H1 (cell line): Measurements from ENCODE around the gene MAPK4. TPM values are rescaled to one million over a fixed set of nuclear protein-coding genes. Genes with fewer than 3 reads are reported as not detected.

Source experiments
- CTCF ChIA-PET: fragments of 300-600 bp; sonication (Branson Sonifier 250); formaldehyde crosslinking; loops from one replicate; lab custom pipeline; 2021; ENCODE audit not compliant: partially characterized antibody; lab: Charles Lee
- POLR2A ChIA-PET: fragments of 300-600 bp; sonication (Branson Sonifier 250); formaldehyde crosslinking; loops from one replicate; lab custom pipeline; 2021; ENCODE audit warnings: inconsistent platforms; ENCODE audit not compliant: partially characterized antibody; lab: Charles Lee
- DNase-seq, 2 experiments: peaks; one replicate each; pipeline versions ENCODE4 v3.0.0 to v3.0.0-alpha.2; 2010 to 2022; ENCODE audit warnings: low spot score in 2 of 2, low read depth in 1 of 2, mixed read lengths in 1 of 2
- FAIRE-seq: peaks from 2 replicates; lab custom pipeline; 2011; peaks lifted over from hg19 to GRCh38; lab: Jason Lieb, UNC
- H2AFZ ChIP-seq: 2 replicates; pipeline ENCODE4 v1.8.1; 2012; ENCODE audit warnings: low read length, inconsistent platforms
- H2AK5ac ChIP-seq: 2 replicates; pipeline ENCODE4 v1.6.1; 2013; ENCODE audit warnings: low read depth, low read length
- H2BK120ac ChIP-seq: replicated peaks from 2 replicates; pipeline ENCODE3; 2013; ENCODE audit warnings: low read depth, low read length, inconsistent platforms
- H2BK12ac ChIP-seq: 2 replicates; pipeline ENCODE4 v1.6.1; 2013; ENCODE audit warnings: low read depth, low read length
- H2BK15ac ChIP-seq: 2 replicates; pipeline ENCODE4 v1.6.1; 2013; ENCODE audit warnings: low read length
- H2BK20ac ChIP-seq: 2 replicates; pipeline ENCODE4 v1.6.1; 2013; ENCODE audit warnings: low read length
- H2BK5ac ChIP-seq: 2 replicates; pipeline ENCODE4 v1.6.1; 2013; ENCODE audit warnings: low read depth, low read length
- H3K14ac ChIP-seq: 2 replicates; pipeline ENCODE4 v1.6.1; 2013; ENCODE audit warnings: inconsistent platforms; ENCODE audit not compliant: insufficient read length
- H3K18ac ChIP-seq: 2 replicates; pipeline ENCODE4 v1.6.1; 2013; ENCODE audit warnings: low read length; ENCODE audit errors: extremely low read depth
- H3K23ac ChIP-seq: 2 replicates; pipeline ENCODE4 v1.6.1; 2013; ENCODE audit warnings: inconsistent platforms; ENCODE audit not compliant: insufficient read length
- H3K23me2 ChIP-seq: 2 replicates; pipeline ENCODE4 v1.6.1; 2013; ENCODE audit warnings: low read depth, low read length
- H3K27ac ChIP-seq: 2 replicates; pipeline ENCODE4 v1.6.1; 2011; ENCODE audit warnings: low read depth, low read length, inconsistent platforms
- H3K27me3 ChIP-seq, 4 experiments: replicated peaks in 1 of 4; 1 replicate in 1 of 4; 2 replicates in 3 of 4; pipeline versions ENCODE4 v1.6.1 to v1.8.1; 2011 to 2013; ENCODE audit warnings: low read length in 3 of 4, mild to moderate bottlenecking in 3 of 4, inconsistent platforms in 2 of 4, mixed read lengths in 2 of 4, moderate library complexity in 1 of 4; ENCODE audit not compliant: control insufficient read depth in 3 of 4, insufficient read depth in 3 of 4; ENCODE audit errors: extremely low read depth in 1 of 4
- H3K36me3 ChIP-seq, 4 experiments: 2 replicates each; pipeline versions ENCODE4 v1.6.1 to v1.8.1; 2011 to 2013; ENCODE audit warnings: mild to moderate bottlenecking in 4 of 4, low read length in 3 of 4, moderate library complexity in 2 of 4, control low read depth in 1 of 4, inconsistent platforms in 1 of 4; ENCODE audit not compliant: insufficient read depth in 4 of 4, control insufficient read depth in 2 of 4
- H3K4ac ChIP-seq: replicated peaks from 2 replicates; pipeline ENCODE3; 2013; ENCODE audit warnings: low read length, low read depth, mixed read lengths, inconsistent platforms; ENCODE audit not compliant: insufficient read length
- H3K4me1 ChIP-seq, 4 experiments: replicated peaks in 1 of 4; 1 replicate in 1 of 4; 2 replicates in 3 of 4; pipeline versions ENCODE4 v1.6.1 to v1.8.1; 2011 to 2013; ENCODE audit warnings: low read length in 3 of 4, inconsistent platforms in 2 of 4, mixed read lengths in 1 of 4; ENCODE audit not compliant: insufficient read depth in 4 of 4, control insufficient read depth in 3 of 4
- H3K4me2 ChIP-seq, 2 experiments: 2 replicates each; pipeline versions ENCODE4 v1.6.1 to v1.8.1; 2011 to 2013; ENCODE audit warnings: low read depth in 2 of 2, low read length in 2 of 2, control low read depth in 1 of 2, inconsistent platforms in 1 of 2, mild to moderate bottlenecking in 1 of 2; ENCODE audit not compliant: insufficient read depth in 1 of 2
- H3K4me3 ChIP-seq, 4 experiments: fragments of 200-600, 300-600 bp in 1 of 4; sonication (generic), shearing (Covaris generic), sonication (Bioruptor Twin) in 1 of 4; 2 replicates each; pipeline versions ENCODE4 v1.5.1 to v1.8.1; 2011 to 2016; ENCODE audit warnings: low read length in 4 of 4, low read depth in 3 of 4, control low read depth in 2 of 4, inconsistent platforms in 2 of 4, mild to moderate bottlenecking in 2 of 4, mixed read lengths in 1 of 4, moderate library complexity in 1 of 4; ENCODE audit not compliant: insufficient read depth in 2 of 4; ENCODE audit errors: extremely low read depth in 1 of 4
- H3K56ac ChIP-seq: replicated peaks from 2 replicates; pipeline ENCODE3; 2013; ENCODE audit warnings: low read depth, mild to moderate bottlenecking, mixed read lengths, low read length, inconsistent platforms; ENCODE audit not compliant: insufficient read length
- H3K79me1 ChIP-seq: 2 replicates; pipeline ENCODE4 v1.6.1; 2013; ENCODE audit warnings: low read depth, low read length, control low read depth
- H3K79me2 ChIP-seq, 2 experiments: 2 replicates each; pipeline versions ENCODE4 v1.6.1 to v1.8.1; 2012 to 2013; ENCODE audit warnings: low read length in 2 of 2, mild to moderate bottlenecking in 2 of 2, inconsistent platforms in 1 of 2; ENCODE audit not compliant: insufficient read depth in 2 of 2, control insufficient read depth in 1 of 2
- H3K9ac ChIP-seq, 4 experiments: replicated peaks in 1 of 4; 1 replicate in 1 of 4; 2 replicates in 3 of 4; pipeline versions ENCODE4 v1.6.1 to v1.8.1; 2011 to 2013; ENCODE audit warnings: low read depth in 3 of 4, low read length in 3 of 4, control low read depth in 2 of 4, mild to moderate bottlenecking in 2 of 4, moderate library complexity in 2 of 4, inconsistent platforms in 1 of 4; ENCODE audit errors: extremely low read depth in 1 of 4
- H3K9me3 ChIP-seq, 2 experiments: 2 replicates each; pipeline versions ENCODE4 v1.6.1 to v1.8.1; 2012 to 2013; ENCODE audit warnings: mild to moderate bottlenecking in 2 of 2, moderate library complexity in 2 of 2, control low read depth in 1 of 2, inconsistent platforms in 1 of 2, low read depth in 1 of 2, low read length in 1 of 2, mixed read lengths in 1 of 2; ENCODE audit not compliant: insufficient read depth in 2 of 2
- H4K20me1 ChIP-seq, 2 experiments: replicated peaks in 1 of 2; 2 replicates each; pipeline versions ENCODE3 to v1.8.1; 2011 to 2013; ENCODE audit warnings: inconsistent platforms in 2 of 2, low read length in 2 of 2, mild to moderate bottlenecking in 1 of 2; ENCODE audit not compliant: insufficient read depth in 2 of 2, control insufficient read depth in 1 of 2
- H4K5ac ChIP-seq: 2 replicates; pipeline ENCODE4 v1.6.1; 2013; ENCODE audit warnings: low read length, low read depth, mixed read lengths, inconsistent platforms; ENCODE audit not compliant: insufficient read length
- H4K8ac ChIP-seq: 2 replicates; pipeline ENCODE4 v1.8.0; 2013; ENCODE audit warnings: mild to moderate bottlenecking, moderate library complexity, low read length, inconsistent platforms; ENCODE audit not compliant: insufficient read depth; ENCODE audit errors: extremely low read depth
- H4K91ac ChIP-seq: replicated peaks from 2 replicates; pipeline ENCODE3; 2013; ENCODE audit warnings: low read length, mixed read lengths, inconsistent platforms; ENCODE audit not compliant: insufficient read length
- KDM4A ChIP-seq: IDR thresholded peaks from one replicate; pipeline ENCODE4 v1.7.1; 2012; ENCODE audit warnings: low read depth, mild to moderate bottlenecking, moderate library complexity, low read length, inconsistent platforms; ENCODE audit not compliant: severe bottlenecking
- RXRA ChIP-seq: IDR thresholded peaks from 2 replicates; pipeline ENCODE4 v1.6.1; 2011; ENCODE audit warnings: low read depth, mild to moderate bottlenecking, low read length, moderate library complexity; ENCODE audit not compliant: insufficient read depth
- SAP30 ChIP-seq: fragments of 300-600 bp; sonication (generic); IDR thresholded peaks from 2 replicates; pipeline ENCODE4 v1.7.1; 2012; ENCODE audit warnings: low read length, moderate library complexity, mild to moderate bottlenecking, inconsistent platforms; ENCODE audit not compliant: insufficient read depth, insufficient replicate concordance
- TAF1 ChIP-seq: IDR thresholded peaks from 2 replicates; pipeline ENCODE4 v1.6.1; 2011; ENCODE audit warnings: mild to moderate bottlenecking, low read depth, low read length
- TEAD4 ChIP-seq: IDR thresholded peaks from 2 replicates; pipeline ENCODE4 v1.6.1; 2012; ENCODE audit warnings: low read depth, low read length, inconsistent platforms, mixed read lengths
- YY1 ChIP-seq: IDR thresholded peaks from 2 replicates; pipeline ENCODE4 v1.6.1; 2011; ENCODE audit warnings: low read depth, mild to moderate bottlenecking, low read length
- WGBS, 2 experiments: shearing (Covaris generic) in 1 of 2; methylation state at CpG; one replicate each; pipeline versions ENCODE4 v1.1.6 to v1.1.7; 2013 to 2015; ENCODE audit warnings: low lambda C conversion rate in 2 of 2, mixed read lengths in 2 of 2, inconsistent platforms in 1 of 2, low coverage in 1 of 2, missing lambda C conversion rate in 1 of 2; ENCODE audit not compliant: insufficient replicate concordance in 2 of 2, insufficient coverage in 1 of 2, insufficient read length in 1 of 2; ENCODE audit errors: extremely low coverage in 1 of 2, missing lambda C conversion rate in 1 of 2; 5-methylcytosine and 5-hydroxymethylcytosine counted together
- polyA plus RNA-seq, 7 experiments: library from polyadenylated mRNA; depleted of rRNA in 3 of 7; stranded (reverse) in 5 of 7; unstranded in 2 of 7; fragments of >200 nt in 5 of 7; fragments of 200-250 nt in 2 of 7; gene quantifications; 1 replicate in 5 of 7; 2 replicates in 1 of 7; 4 replicates in 1 of 7; pipeline versions ENCODE4 v1.2.1 to v1.2.3, GENCODE V29; 2011 to 2013; ENCODE audit warnings: missing spikeins in 2 of 7, mixed read lengths in 2 of 7
- total RNA-seq: library from RNA; stranded (reverse); fragmentation: NEBNext Ultra II Directional; extraction: Animal tissue kit (Norgen Biotek cat#: 25700); gene quantifications from 2 replicates; pipeline ENCODE4 v1.2.1, GENCODE V29; 2021

MAPK4 gene
- total and polyA plus RNA-seq, 2 of the 8 experiments (the other 6 are each of a cell fraction or from before 2014, with no cell fraction given) = 3.2 to 3.7 TPM

DNA sequence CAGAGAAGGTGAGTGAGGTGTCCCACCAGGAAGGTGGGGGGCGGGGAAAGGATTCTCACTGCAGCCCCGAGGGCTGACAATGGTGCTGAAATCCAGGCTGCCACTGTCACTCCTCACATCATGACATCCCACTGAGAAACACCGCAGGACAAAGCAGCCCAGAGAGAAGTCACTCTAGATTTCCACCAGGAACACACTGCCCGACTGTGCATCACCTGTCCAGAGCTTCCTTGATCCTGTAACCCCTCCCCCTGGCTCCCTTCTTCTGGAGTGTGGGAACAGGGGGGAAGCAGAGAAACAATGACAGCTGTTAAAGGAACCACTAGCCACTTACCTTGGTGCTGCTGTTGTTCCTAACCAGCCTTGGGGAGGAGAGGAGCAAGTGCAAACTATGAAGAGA, 190.1 kb downstream of the MAPK4 start:
- Histone ChIP-seq H2BK15ac (no peak overlapping the region), H3K23me2 (no peaks in the 10 kb centered on the region), H3K36me3 (no peaks in the 10 kb centered on the region; a peak in 1 of 8 replicates), H3K23ac (no peak overlapping the region), H3K4ac (no peak overlapping the region), H4K8ac (no peak overlapping the region), H2BK12ac (no peak overlapping the region), H2BK20ac (no peak overlapping the region)
- TF ChIP-seq TAF1 = no peak
- TF ChIP-seq SAP30 = no peak
- no peak for TF ChIP-seq TEAD4
- TF ChIP-seq KDM4A = no peak
- no peak for TF ChIP-seq YY1
- no peak for TF ChIP-seq RXRA
- TF ChIP-seq, all 59 proteins: peak for 0
- Histone ChIP-seq H4K91ac (no peak overlapping the region), H3K18ac (no peak overlapping the region), H2BK120ac (no peak overlapping the region), H3K27ac (no peak overlapping the region), H3K4me2 (no peak overlapping the region), H3K79me2 (no peaks in the 10 kb centered on the region), H3K4me1 (peaks cover 3 to 18% (median 12%) of the 10 kb centered on the region in 4 experiments; a peak in 5 of 7 replicates), H3K9me3 (0 out of 4 replicates have a peak, but pooled peaks cover 0 to 5% of the 10 kb centered on the region in 2 experiments), H3K27me3 (no peaks in the 10 kb centered on the region), H2AFZ (no peak overlapping the region), H3K4me3 (no peak overlapping the region), H2AK5ac (no peak overlapping the region), H3K56ac (no peak overlapping the region), H4K5ac (no peak overlapping the region), H2BK5ac (no peak overlapping the region), H3K79me1 (no peaks in the 10 kb centered on the region), H3K14ac (no peak overlapping the region), H4K20me1 (no peaks in the 10 kb centered on the region), H3K9ac (no peak overlapping the region)
- no peak for DNase-seq
- ChIA-PET CTCF (interaction anchor here (1.2 kb wide), 1 partner anchor 162 kb away, joined by 3 read pairs; no protein-coding TSS in a partner anchor), POLR2A (no interaction called here)
- FAIRE-seq = no peak
- WGBS, 2 experiments = 86% methylated on average over 4 of the region's 4 CpGs; no CpG with 5 or more reads in 1 of the 2 experiments
